GM12891 (cell line): ENCODE results near the gene FAM193A.
"Not testable (repeated sequence)": the region's sequence is repeated elsewhere in the genome, so short reads cannot be mapped to it uniquely, and the experiment has no call there.

ENCODE experiments used
- DNase-seq: peaks from one replicate; pipeline ENCODE4 v3.0.0; 2011; ENCODE audit warnings: low spot score; ENCODE audit not compliant: insufficient read length
- FAIRE-seq: peaks from 2 replicates; lab custom pipeline; 2011; peaks lifted over from hg19 to GRCh38; lab: Jason Lieb, UNC
- PAX5 ChIP-seq: IDR thresholded peaks from 2 replicates; pipeline ENCODE4 v1.6.1; 2011; ENCODE audit warnings: low read length, moderate library complexity, mild to moderate bottlenecking; ENCODE audit not compliant: insufficient read depth, severe bottlenecking
- POLR2A ChIP-seq: IDR thresholded peaks from 2 replicates; pipeline ENCODE4 v1.6.1; 2011; ENCODE audit warnings: low read depth, low read length, control low read depth
- POLR2AphosphoS5 ChIP-seq: IDR thresholded peaks from 2 replicates; pipeline ENCODE4 v1.6.1; 2011; ENCODE audit warnings: low read depth, low read length, control low read depth
- POU2F2 ChIP-seq: IDR thresholded peaks from 2 replicates; pipeline ENCODE4 v1.6.1; 2011; ENCODE audit warnings: low read depth, mild to moderate bottlenecking, control low read depth, low read length, moderate library complexity
- SPI1 ChIP-seq: IDR thresholded peaks from 2 replicates; pipeline ENCODE4 v1.6.1; 2011; ENCODE audit warnings: low read depth, low read length, control low read depth
- TAF1 ChIP-seq: IDR thresholded peaks from 2 replicates; pipeline ENCODE4 v1.6.1; 2011; ENCODE audit warnings: low read depth, low read length, control low read depth

The FAM193A gene

DNA sequence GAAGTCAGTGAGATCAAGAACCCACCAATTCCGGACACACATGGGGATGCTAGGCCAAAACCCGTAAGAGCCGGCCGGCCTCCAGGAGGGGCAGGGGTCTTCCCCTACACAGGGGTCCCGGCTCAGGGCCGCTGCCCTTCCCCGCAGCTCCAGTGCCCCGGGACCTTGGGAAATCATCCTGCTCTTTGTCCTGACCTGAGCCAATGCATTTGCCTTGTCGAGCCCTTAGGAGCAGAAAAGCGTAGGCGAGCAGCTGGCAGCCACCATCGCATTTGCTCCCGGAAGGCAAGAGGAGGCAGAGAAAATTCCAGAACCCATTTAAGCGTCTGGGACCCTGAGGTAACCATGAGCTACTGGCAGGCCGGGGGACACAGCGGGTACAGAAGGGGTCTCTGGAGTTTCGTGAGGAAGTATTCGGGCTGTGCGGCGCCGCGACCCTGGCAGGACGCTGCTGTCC lies 227.1 kb downstream of the FAM193A start:
- TF ChIP-seq POU2F2 (no peak), SPI1 (no peak), POLR2A (no peak), POLR2AphosphoS5 (no peak), PAX5 (no peak), TAF1 (no peak)
- FAIRE-seq (no peak), DNase-seq (no peak)

- FAIRE-seq (no peak), DNase-seq (no peak)
- TF ChIP-seq SPI1 (no peak), TAF1 (no peak), PAX5 (no peak), POU2F2 (no peak), POLR2AphosphoS5 (no peak), POLR2A (no peak)
Measured at GRCh38 chr4:2765832-2766526, 229.5 kb downstream of the FAM193A start.

GRCh38 chr4:2767046-2767704 lies 230.7 kb downstream of the FAM193A start:
- no peak for TF ChIP-seq PAX5
- TF ChIP-seq POLR2A = no peak
- no peak for TF ChIP-seq SPI1
- TF ChIP-seq TAF1 = no peak
- no peak for TF ChIP-seq POLR2AphosphoS5
- TF ChIP-seq POU2F2 = no peak
- DNase-seq (no peak), FAIRE-seq (no peak)

DNA sequence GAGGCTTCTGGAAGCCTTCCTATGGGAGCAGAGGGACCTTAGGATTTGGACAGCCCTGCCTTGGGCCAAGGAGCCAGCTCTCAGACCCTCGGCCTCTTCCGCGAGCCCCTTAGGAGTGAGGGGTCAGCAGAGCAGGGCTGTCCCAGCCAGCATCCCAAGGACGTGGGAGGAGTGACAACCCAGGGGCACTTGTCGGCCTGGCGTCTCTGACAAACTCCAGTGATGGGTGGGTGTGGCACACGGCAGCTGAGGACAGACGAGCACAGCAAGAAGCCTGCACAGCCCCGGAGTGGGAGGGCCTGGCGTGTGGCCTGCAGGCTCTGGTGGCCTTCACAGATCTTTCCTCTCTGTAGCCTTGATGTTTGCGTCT lies 231.2 kb downstream of the FAM193A start:
- no peak for TF ChIP-seq TAF1
- no peak for TF ChIP-seq SPI1
- no peak for TF ChIP-seq POLR2A
- TF ChIP-seq POU2F2 = no peak
- TF ChIP-seq POLR2AphosphoS5 = no peak
- no peak for TF ChIP-seq PAX5
- FAIRE-seq = no peak
- no peak for DNase-seq

GRCh38 chr4:2768124-2768523 lies 231.7 kb downstream of the FAM193A start:
- DNase-seq (no peak), FAIRE-seq (no peak)

GRCh38 chr4:2768921-2769336 lies 232.5 kb downstream of the FAM193A start:
- no peak for FAIRE-seq
- TF ChIP-seq POLR2A (no peak), TAF1 (no peak), POU2F2 (no peak), SPI1 (no peak), POLR2AphosphoS5 (no peak), PAX5 (no peak)
- DNase-seq = no peak

More at GRCh38 chr4:2768124-2768523, 231.7 kb downstream of the FAM193A start:
- TF ChIP-seq POU2F2 (no peak), POLR2A (no peak), SPI1 (no peak), PAX5 (no peak), TAF1 (no peak), POLR2AphosphoS5 (no peak)

DNA sequence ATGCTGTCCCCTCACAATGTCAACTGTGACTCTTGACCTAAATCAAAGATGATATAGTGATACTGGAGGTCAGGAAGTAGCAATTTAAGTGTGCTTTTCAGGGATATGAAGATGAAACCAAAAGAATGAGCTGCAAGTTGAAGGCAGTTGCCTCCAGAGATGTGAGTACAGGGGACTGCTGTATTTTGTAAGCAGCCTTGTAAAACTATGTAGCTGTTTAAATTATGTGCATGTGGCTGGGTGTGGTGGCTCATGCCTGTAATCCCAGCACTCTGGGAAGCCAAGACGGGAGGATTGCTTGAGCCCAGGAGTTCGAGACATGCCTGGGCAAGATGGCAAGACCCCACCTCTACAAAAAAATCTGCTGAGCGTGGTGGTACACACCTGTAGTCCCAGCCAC lies 234.8 kb downstream of the FAM193A start:
- FAIRE-seq (peak; percentile 79), DNase-seq (no peak)
- no peak for TF ChIP-seq POLR2AphosphoS5
- no peak for TF ChIP-seq PAX5
- no peak for TF ChIP-seq SPI1
- no peak for TF ChIP-seq POLR2A
- no peak for TF ChIP-seq POU2F2
- TF ChIP-seq TAF1 = no peak

DNA sequence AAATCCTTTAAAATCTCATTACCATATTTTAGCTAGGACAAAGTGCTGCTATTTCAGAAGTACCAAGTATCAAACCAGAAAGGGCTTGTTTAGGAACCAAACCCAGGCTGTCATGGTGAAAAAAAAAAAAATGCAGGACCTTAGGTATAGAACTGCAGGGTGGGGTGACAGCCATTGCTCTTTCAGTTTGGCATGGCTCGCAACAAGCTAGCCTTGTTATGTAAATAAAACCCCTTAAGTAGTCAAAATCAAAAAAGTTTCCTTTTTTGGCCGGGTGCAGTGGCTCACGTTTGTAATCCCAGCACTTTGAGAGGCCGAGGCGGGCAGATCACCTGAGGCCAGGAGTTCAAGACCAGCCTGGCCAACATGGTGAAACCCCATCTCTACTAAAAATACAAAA lies 244.2 kb downstream of the FAM193A start:
- FAIRE-seq = not testable (repeated sequence)

DNA sequence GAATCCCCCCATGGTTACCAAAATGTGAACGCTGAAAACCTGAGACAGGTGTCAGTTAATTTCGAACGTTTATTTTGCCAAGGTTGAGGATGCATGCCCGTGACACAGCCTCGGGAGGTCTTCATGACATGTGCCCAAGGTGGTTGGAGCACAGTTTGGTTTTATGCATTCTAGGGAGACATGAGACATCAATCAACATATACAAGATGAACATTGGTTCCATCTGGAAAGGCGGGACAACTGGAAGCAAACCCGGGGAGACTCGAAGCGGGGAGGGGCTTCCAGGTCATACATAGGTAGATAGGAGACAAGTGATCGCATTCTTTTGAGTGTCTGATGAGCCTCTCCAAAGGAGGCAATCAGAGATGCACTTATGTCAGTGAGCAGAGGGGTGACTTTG lies 245.5 kb downstream of the FAM193A start:
- no peak for FAIRE-seq
- DNase-seq = no peak
- no peak for TF ChIP-seq PAX5
- no peak for TF ChIP-seq SPI1
- no peak for TF ChIP-seq TAF1
- TF ChIP-seq POU2F2 = no peak
- no peak for TF ChIP-seq POLR2A
- TF ChIP-seq POLR2AphosphoS5 = no peak

More for the DNA sequence above, 244.2 kb downstream of the FAM193A start:
- DNase-seq = not testable (repeated sequence)
